Measurements from ENCODE around the gene KIF5B.

The KIF5B gene

DNA sequence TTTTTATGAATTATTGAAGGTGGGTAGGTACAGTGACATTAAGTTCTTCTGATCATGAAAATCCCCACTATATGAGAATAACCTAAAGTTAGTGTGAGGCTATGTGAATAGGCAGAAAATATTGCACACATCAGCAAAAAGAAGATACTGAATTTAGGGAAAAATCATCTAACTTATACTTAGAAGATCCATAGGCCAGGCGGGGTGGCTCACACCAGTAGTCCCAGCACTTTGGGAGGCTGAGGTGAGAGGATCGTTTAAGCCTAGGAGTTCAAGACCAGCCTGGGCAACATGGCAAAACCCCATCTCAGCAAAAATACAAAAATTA lies 78.1 kb downstream of the KIF5B start:
- Histone ChIP-seq H3K27me3 (ENCODE audit: insufficient read depth, low read length) (no peaks in the 10 kb centered on the region), H3K4me2 (ENCODE audit: low read length) (no peak overlapping the region), H2AFZ (ENCODE audit: low read length) (no peak overlapping the region), H3K4me3 (ENCODE audit: low read depth, low read length, poor library complexity, severe bottlenecking) (no peak overlapping the region), H3K9ac (ENCODE audit: low read length) (no peak overlapping the region), H3K9me2 (ENCODE audit: low read depth, low read length) (no peaks in the 10 kb centered on the region), H3K27ac (ENCODE audit: low read depth, low read length, poor library complexity, severe bottlenecking) (no peak overlapping the region), H4K20me1 (ENCODE audit: insufficient read depth, low read length) (no peaks in the 10 kb centered on the region), H3K9me3 (ENCODE audit: low read length) (no peaks in the 10 kb centered on the region), H3F3A (ENCODE audit: insufficient read depth, low read length) (no peaks in the 10 kb centered on the region), H3K4me1 (ENCODE audit: insufficient read depth, low read length, severe bottlenecking) (peaks cover 8% of the 10 kb centered on the region), H3K36me3 (ENCODE audit: insufficient read depth, low read length) (no peaks in the 10 kb centered on the region), H3K79me2 (ENCODE audit: insufficient read depth, low read length) (no peaks in the 10 kb centered on the region)
- TF ChIP-seq, protein P1, sequence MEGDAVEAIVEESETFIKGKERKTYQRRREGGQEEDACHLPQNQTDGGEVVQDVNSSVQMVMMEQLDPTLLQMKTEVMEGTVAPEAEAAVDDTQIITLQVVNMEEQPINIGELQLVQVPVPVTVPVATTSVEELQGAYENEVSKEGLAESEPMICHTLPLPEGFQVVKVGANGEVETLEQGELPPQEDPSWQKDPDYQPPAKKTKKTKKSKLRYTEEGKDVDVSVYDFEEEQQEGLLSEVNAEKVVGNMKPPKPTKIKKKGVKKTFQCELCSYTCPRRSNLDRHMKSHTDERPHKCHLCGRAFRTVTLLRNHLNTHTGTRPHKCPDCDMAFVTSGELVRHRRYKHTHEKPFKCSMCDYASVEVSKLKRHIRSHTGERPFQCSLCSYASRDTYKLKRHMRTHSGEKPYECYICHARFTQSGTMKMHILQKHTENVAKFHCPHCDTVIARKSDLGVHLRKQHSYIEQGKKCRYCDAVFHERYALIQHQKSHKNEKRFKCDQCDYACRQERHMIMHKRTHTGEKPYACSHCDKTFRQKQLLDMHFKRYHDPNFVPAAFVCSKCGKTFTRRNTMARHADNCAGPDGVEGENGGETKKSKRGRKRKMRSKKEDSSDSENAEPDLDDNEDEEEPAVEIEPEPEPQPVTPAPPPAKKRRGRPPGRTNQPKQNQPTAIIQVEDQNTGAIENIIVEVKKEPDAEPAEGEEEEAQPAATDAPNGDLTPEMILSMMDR (IDR thresholded peaks at IDR 0.05; ENCODE audit: low read length): no peak
- no peak for TF ChIP-seq EZH2 (IDR thresholded peaks at IDR 0.05; ENCODE audit: borderline replicate concordance, low read length)

DNA sequence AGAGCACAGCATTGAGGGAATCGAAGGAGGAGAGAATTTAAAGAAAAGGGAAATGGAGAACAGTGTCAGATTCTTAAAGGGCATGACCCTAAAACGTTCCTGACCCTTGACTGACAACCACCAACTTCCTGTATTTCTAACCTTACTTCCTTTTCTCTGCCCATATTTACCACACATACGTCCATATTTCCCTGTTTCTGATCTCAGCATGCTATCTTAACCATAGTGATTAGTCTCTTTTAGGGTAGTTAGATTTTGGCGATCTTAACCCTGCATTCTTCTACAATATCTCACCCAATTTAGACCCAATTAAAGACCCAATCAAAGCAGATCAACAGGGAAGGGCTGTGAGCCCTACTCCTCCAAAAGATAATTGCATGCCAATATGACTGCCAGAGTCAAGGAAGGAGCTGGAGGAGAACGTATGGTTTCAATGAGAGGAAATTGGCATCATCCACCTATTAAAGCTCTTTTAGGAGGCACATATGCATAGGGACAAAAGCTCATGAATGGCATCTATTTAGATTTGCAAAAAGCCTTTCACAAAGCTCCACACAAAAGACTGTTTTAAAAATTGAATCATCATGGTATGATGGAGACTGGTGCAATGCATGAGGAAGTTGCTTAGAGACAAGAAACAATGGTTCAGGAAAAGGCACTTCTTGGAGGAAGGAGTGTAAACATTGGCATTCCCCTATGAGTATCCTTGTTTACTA lies 78.6 kb downstream of the KIF5B start:
- Histone ChIP-seq H3K4me2 (ENCODE audit: low read length) (no peak overlapping the region), H3K27ac (ENCODE audit: low read depth, low read length, poor library complexity, severe bottlenecking) (no peak overlapping the region), H3K79me2 (ENCODE audit: insufficient read depth, low read length) (no peaks in the 10 kb centered on the region)

DNA sequence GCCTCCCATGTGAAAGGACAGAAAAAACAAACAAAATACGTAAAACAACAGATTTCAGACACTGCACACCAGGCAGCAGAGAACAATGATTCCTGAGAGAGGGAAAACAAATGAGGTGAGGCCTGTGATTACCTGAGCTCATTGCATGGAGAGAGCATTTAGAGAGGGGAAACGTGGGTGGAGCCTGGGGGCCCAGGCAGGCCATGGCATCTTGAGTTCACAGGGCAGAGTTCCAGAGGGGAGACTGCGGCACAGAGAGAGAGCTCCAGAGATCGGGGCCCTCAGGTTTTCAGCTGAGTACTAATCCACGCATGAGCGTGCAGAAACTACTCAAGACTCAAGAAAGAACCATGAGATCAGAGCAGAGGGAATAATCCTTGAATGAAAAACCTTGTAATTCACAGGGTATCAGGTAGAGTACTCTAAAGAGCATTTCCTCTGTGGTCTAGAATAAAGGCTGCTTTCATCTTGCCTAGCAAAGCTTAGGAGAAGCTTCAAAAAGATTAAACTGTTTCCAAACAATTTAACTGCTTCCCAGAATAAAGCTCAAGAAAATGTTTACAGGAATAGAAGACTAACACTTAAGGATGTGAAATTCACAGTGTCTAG lies 81.0 kb downstream of the KIF5B start:
- Histone ChIP-seq H2AFZ (ENCODE audit: low read length) (no peak overlapping the region), H3K9me3 (ENCODE audit: low read length) (no peaks in the 10 kb centered on the region), H3K36me3 (ENCODE audit: insufficient read depth, low read length) (no peaks in the 10 kb centered on the region), H3K4me2 (ENCODE audit: low read length) (no peak overlapping the region), H3K27me3 (ENCODE audit: insufficient read depth, low read length) (no peaks in the 10 kb centered on the region), H3K79me2 (ENCODE audit: insufficient read depth, low read length) (no peaks in the 10 kb centered on the region), H3K9me2 (ENCODE audit: low read depth, low read length) (no peaks in the 10 kb centered on the region), H4K20me1 (ENCODE audit: insufficient read depth, low read length) (no peaks in the 10 kb centered on the region), H3K27ac (ENCODE audit: low read depth, low read length, poor library complexity, severe bottlenecking) (no peak overlapping the region), H3F3A (ENCODE audit: insufficient read depth, low read length) (no peaks in the 10 kb centered on the region), H3K9ac (ENCODE audit: low read length) (no peak overlapping the region), H3K4me1 (ENCODE audit: insufficient read depth, low read length, severe bottlenecking) (peaks cover 8% of the 10 kb centered on the region), H3K4me3 (ENCODE audit: low read depth, low read length, poor library complexity, severe bottlenecking) (no peak overlapping the region)
- no peak for TF ChIP-seq EZH2 (IDR thresholded peaks at IDR 0.05; ENCODE audit: borderline replicate concordance, low read length)
- TF ChIP-seq, protein P1 (IDR thresholded peaks at IDR 0.05; ENCODE audit: low read length): no peak

More for the DNA sequence above, 78.6 kb downstream of the KIF5B start:
- TF ChIP-seq EZH2 (IDR thresholded peaks at IDR 0.05; ENCODE audit: borderline replicate concordance, low read length): no peak
- TF ChIP-seq, protein P1 (IDR thresholded peaks at IDR 0.05; ENCODE audit: low read length): no peak
- Histone ChIP-seq H3F3A (ENCODE audit: insufficient read depth, low read length) (no peaks in the 10 kb centered on the region), H3K9me3 (ENCODE audit: low read length) (no peaks in the 10 kb centered on the region), H2AFZ (ENCODE audit: low read length) (no peak overlapping the region), H3K9ac (ENCODE audit: low read length) (no peak overlapping the region), H4K20me1 (ENCODE audit: insufficient read depth, low read length) (no peaks in the 10 kb centered on the region), H3K27me3 (ENCODE audit: insufficient read depth, low read length) (no peaks in the 10 kb centered on the region), H3K36me3 (ENCODE audit: insufficient read depth, low read length) (no peaks in the 10 kb centered on the region), H3K9me2 (ENCODE audit: low read depth, low read length) (no peaks in the 10 kb centered on the region), H3K4me3 (ENCODE audit: low read depth, low read length, poor library complexity, severe bottlenecking) (no peak overlapping the region), H3K4me1 (ENCODE audit: insufficient read depth, low read length, severe bottlenecking) (peaks cover 8% of the 10 kb centered on the region)

All from OCI-LY1 (cell line).